ENCODE data around the gene PRKCE. TPM values are rescaled to one million over a fixed set of nuclear protein-coding genes. Genes with fewer than 3 reads are reported as not detected.

PRKCE gene
- total RNA-seq, 1 experiment from 2014 or later = 1.3 TPM

GRCh38 chr2:45921921-45922320 is 270.4 kb downstream of the PRKCE start:
- H3K79me2 ChIP-seq (ENCODE audit: insufficient read depth, low read length) = no peaks in the 10 kb centered on the region
- no peaks in the 10 kb centered on the region for H3K36me3 Mint-ChIP-seq (ENCODE audit: insufficient read depth in 1 of 3, low read depth in 3 of 3)
- H2AFZ ChIP-seq (ENCODE audit: low read length) = no peak overlapping the region
- no peaks in the 10 kb centered on the region for H3K79me1 ChIP-seq (ENCODE audit: insufficient read depth, low read depth, low read length, poor library complexity, severe bottlenecking)
- H3K23ac ChIP-seq (ENCODE audit: insufficient read length, low read depth, low read length) = no peak overlapping the region
- no peak overlapping the region for H3K18ac ChIP-seq (ENCODE audit: insufficient read length, low read depth, low read length)
- H3K4me1 Mint-ChIP-seq = peaks cover 5 to 6% of the 10 kb centered on the region in 2 experiments; a peak in 3 of 4 replicates
- H3K27me3 Mint-ChIP-seq (ENCODE audit: low read depth) = no peaks in the 10 kb centered on the region; the same call in 1 of the 2 replicates
- H2BK20ac ChIP-seq (ENCODE audit: low read depth, low read length, poor library complexity, severe bottlenecking) = no peak overlapping the region
- no peak overlapping the region for H3K4me3 Mint-ChIP-seq
- no peak overlapping the region for H3K9ac ChIP-seq (ENCODE audit: extremely low read depth, insufficient read length, low read length)
- H3K23me2 ChIP-seq (ENCODE audit: insufficient read length, low read depth, low read length, poor library complexity, severe bottlenecking) = no peaks in the 10 kb centered on the region
- H3K27ac Mint-ChIP-seq = no peak overlapping the region
- no peaks in the 10 kb centered on the region for H3K9me3 ChIP-seq (ENCODE audit: control insufficient read depth, low read depth, low read length)
- H3K56ac ChIP-seq (ENCODE audit: insufficient read length, low read depth, low read length) = no peak overlapping the region
- DNase-seq = no peak
- H3K4me2 ChIP-seq (ENCODE audit: insufficient read depth, insufficient read length, low read length) = no peak overlapping the region
- peaks cover 2% of the 10 kb centered on the region for H4K20me1 ChIP-seq (ENCODE audit: control insufficient read depth, insufficient read depth, insufficient read length)
- no peak overlapping the region for H2BK12ac ChIP-seq (ENCODE audit: insufficient read length, low read depth, low read length)
- no peaks in the 10 kb centered on the region for H3K4me1 ChIP-seq (ENCODE audit: insufficient read depth, low read length)
- H3K14ac ChIP-seq (ENCODE audit: insufficient read depth, low read length) = no peak overlapping the region
- no peak overlapping the region for H2AK5ac ChIP-seq (ENCODE audit: insufficient read length, low read length)
- no peak overlapping the region for H4K91ac ChIP-seq (ENCODE audit: insufficient read length, low read depth, low read length)
- H4K8ac ChIP-seq (replicated peaks; ENCODE audit: insufficient read length, low read depth, low read length) = no peak overlapping the region
- TF ChIP-seq, protein P1, sequence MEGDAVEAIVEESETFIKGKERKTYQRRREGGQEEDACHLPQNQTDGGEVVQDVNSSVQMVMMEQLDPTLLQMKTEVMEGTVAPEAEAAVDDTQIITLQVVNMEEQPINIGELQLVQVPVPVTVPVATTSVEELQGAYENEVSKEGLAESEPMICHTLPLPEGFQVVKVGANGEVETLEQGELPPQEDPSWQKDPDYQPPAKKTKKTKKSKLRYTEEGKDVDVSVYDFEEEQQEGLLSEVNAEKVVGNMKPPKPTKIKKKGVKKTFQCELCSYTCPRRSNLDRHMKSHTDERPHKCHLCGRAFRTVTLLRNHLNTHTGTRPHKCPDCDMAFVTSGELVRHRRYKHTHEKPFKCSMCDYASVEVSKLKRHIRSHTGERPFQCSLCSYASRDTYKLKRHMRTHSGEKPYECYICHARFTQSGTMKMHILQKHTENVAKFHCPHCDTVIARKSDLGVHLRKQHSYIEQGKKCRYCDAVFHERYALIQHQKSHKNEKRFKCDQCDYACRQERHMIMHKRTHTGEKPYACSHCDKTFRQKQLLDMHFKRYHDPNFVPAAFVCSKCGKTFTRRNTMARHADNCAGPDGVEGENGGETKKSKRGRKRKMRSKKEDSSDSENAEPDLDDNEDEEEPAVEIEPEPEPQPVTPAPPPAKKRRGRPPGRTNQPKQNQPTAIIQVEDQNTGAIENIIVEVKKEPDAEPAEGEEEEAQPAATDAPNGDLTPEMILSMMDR (conservative IDR thresholded peaks at IDR 0.05) = no peak
- H3K27ac ChIP-seq (ENCODE audit: insufficient read length, low read depth, low read length) = no peak overlapping the region
- H3K27me3 ChIP-seq (ENCODE audit: insufficient read depth, low read length) = no peaks in the 10 kb centered on the region
- no peaks in the 10 kb centered on the region; a peak in 1 of 5 replicates for H3K9me3 Mint-ChIP-seq
- H4K5ac ChIP-seq (ENCODE audit: insufficient read length, low read depth, low read length) = no peak overlapping the region
- no peak overlapping the region for H3K4ac ChIP-seq (ENCODE audit: low read depth, low read length)
- H3T11ph ChIP-seq (ENCODE audit: low read length) = no peak overlapping the region
- no peak overlapping the region for H2BK120ac ChIP-seq (ENCODE audit: low read depth, low read length, poor library complexity, severe bottlenecking)
- no peak overlapping the region for H2BK15ac ChIP-seq (ENCODE audit: low read depth, low read length)
- no peak overlapping the region for H2BK5ac ChIP-seq (ENCODE audit: insufficient read length, low read length)
